Keratinocyte (primary cell): ENCODE results near the gene SLC22A3.

ENCODE experiments used
- EZH2 ChIP-seq: IDR thresholded peaks from one replicate; pipeline ENCODE4 v1.6.1; 2012; ENCODE audit warnings: inconsistent platforms, mild to moderate bottlenecking, low read length, moderate library complexity
- TF ChIP-seq, protein P1 (sequence below), 3 experiments: IDR thresholded peaks in 1 of 3; conservative IDR thresholded peaks in 1 of 3; optimal IDR thresholded peaks in 1 of 3; 2 replicates in 2 of 3; 3 replicates in 1 of 3; pipeline versions ENCODE3 to v1.5.1; 2011; ENCODE audit warnings: low read length in 3 of 3, mild to moderate bottlenecking in 3 of 3, moderate library complexity in 2 of 3, control low read depth in 1 of 3, inconsistent platforms in 1 of 3; ENCODE audit not compliant: insufficient read depth in 2 of 3; ENCODE audit errors: extremely low read depth in 1 of 3

DNA sequence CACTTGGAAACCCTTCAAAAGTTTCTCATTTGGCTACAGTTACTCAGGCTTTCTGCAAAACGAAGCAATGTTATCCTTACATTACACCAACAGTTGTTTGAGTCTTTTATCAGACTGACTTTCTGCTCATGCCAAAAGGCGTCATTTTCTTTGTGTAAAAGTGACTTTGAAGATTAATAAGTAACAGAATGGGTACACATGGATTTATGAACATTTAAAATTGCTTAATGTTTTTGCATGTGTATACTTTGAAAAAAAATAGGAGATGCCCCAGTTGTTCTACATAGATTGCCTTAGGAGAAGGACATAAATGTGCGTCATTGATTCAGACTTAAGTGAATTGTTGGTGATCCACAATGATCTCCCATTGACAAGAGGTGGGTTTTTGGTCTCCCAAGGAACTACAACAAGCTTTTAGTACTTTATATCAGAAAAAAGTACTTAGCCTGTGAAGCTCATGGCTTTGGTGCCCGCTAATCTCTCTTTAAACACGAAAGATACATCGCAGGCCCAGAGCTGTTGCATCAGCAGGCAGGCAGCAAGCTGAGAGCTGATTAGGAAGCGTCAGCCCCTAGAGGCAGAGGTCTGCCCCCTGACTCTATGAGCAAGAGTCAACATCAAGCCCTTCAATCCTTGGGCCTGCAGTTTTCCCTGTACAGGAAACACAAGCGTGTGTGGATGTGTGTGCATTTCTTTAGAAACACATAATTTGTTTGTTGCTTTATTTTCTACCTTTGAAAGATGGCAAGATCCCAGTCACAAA, 45.9 kb downstream of the SLC22A3 start:
- TF ChIP-seq, protein P1, sequence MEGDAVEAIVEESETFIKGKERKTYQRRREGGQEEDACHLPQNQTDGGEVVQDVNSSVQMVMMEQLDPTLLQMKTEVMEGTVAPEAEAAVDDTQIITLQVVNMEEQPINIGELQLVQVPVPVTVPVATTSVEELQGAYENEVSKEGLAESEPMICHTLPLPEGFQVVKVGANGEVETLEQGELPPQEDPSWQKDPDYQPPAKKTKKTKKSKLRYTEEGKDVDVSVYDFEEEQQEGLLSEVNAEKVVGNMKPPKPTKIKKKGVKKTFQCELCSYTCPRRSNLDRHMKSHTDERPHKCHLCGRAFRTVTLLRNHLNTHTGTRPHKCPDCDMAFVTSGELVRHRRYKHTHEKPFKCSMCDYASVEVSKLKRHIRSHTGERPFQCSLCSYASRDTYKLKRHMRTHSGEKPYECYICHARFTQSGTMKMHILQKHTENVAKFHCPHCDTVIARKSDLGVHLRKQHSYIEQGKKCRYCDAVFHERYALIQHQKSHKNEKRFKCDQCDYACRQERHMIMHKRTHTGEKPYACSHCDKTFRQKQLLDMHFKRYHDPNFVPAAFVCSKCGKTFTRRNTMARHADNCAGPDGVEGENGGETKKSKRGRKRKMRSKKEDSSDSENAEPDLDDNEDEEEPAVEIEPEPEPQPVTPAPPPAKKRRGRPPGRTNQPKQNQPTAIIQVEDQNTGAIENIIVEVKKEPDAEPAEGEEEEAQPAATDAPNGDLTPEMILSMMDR (optimal IDR thresholded peaks at IDR 0.05 in 1 of 3, IDR thresholded peaks at IDR 0.05 in 1 of 3, conservative IDR thresholded peaks at IDR 0.05 in 1 of 3; ENCODE audit: extremely low read depth in 1 of 3, insufficient read depth in 2 of 3, low read length in 3 of 3) = no peak
- TF ChIP-seq EZH2 = no peak
